Activated T-helper 1 cell treated with anti-CD3 and anti-CD28 coated beads, Interleukin-12 subunit alpha, Interleukin-12 subunit beta, Interleukin-2, Interleukin-4 antibody, amounts not matched to agents 30 ng/mL and 10 ng/mL and 1 ng/mL, durations not matched to agents 14 hours and 24 hours and 36 hours (primary cell): Measurements from ENCODE around the gene NAV2. TPM values are rescaled to one million over a fixed set of nuclear protein-coding genes. Genes with fewer than 3 reads are reported as not detected.

Experiments used
- DNase-seq: peaks from one replicate; pipeline ENCODE4 v3.0.0; 2021; ENCODE audit warnings: low spot score
- H3K27ac Mint-ChIP-seq: one replicate; pipeline ENCODE4 v1.8.0; 2021; ENCODE audit warnings: mild to moderate bottlenecking, mixed read lengths
- H3K27me3 Mint-ChIP-seq: one replicate; pipeline ENCODE4 v1.8.0; 2022; ENCODE audit warnings: mild to moderate bottlenecking, moderate library complexity, mixed read lengths; ENCODE audit not compliant: insufficient read depth
- H3K36me3 Mint-ChIP-seq: one replicate; pipeline ENCODE4 v1.8.0; 2021; ENCODE audit warnings: low read depth, mixed read lengths
- H3K4me1 Mint-ChIP-seq: one replicate; pipeline ENCODE4 v1.8.0; 2021; ENCODE audit warnings: low read depth, mixed read lengths
- H3K4me3 Mint-ChIP-seq: one replicate; pipeline ENCODE4 v1.8.0; 2021; ENCODE audit warnings: mild to moderate bottlenecking, moderate library complexity, mixed read lengths
- H3K9me3 Mint-ChIP-seq: one replicate; pipeline ENCODE4 v1.8.0; 2021; ENCODE audit warnings: mixed read lengths
- intact Hi-C: fragments of 100-400 bp; cut with micrococcal nuclease; formaldehyde crosslinking; loops from one replicate; pipeline ENCODE4 v1.15.1; 2024
- total RNA-seq: library from RNA; stranded (reverse); gene quantifications from 2 replicates; pipeline ENCODE4 v1.2.3, GENCODE V29; 2022

Gene NAV2
- total RNA-seq, 1 donor from 2014 or later, result 0.34 TPM

DNA sequence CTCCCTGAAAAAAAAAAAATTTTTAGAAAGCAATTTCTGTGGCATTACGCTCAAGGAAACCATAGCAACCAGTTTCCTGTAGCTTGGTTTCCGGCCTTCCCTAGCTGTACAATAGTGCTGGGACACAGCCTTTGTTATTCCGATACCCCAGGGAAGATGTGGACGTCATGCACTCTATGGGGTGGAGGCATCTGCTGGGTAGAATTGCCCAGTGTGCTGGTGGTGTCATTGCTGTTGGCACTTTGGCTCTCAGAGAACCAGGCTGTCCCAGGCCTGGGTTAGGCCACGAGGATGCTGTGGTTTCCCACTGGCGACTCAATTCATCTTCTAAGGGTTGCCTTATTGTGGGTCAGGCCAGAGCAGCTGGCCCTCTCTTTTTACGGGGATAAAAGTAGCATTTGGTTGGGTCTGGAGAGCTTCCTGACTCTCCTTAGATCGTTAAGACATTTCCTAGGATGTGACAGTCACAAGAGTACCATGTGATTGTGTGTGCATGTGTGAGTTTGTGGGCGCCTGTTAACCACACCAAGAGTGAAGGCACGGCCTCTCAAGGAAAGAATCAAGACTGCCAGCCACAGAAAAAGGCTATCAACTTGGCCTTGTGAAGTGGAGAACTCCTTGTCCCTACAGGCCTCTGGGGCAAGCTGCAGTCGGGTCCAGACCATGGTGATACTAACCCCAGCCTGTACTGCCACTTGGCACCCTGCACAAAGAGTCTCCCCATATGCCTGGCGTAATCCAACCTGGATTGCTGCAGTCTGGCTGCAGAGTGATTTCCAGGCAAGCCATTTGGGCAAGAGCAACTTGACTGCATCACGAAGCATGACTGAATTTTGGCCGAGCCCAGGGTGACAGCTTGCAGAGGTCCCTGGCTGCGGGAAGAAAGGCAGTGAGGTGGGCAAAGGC, 35.9 kb upstream of the NAV2 start:
- Mint-ChIP-seq H3K4me3 (no peak overlapping the region), H3K9me3 (no peaks in the 10 kb centered on the region), H3K4me1 (no peaks in the 10 kb centered on the region), H3K36me3 (no peaks in the 10 kb centered on the region), H3K27me3 (peaks cover 10% of the 10 kb centered on the region), H3K27ac (no peak overlapping the region)
- DNase-seq, result no peak
- intact Hi-C loops, result no loop called here

GRCh38 chr11:19677381-19678080, 35.1 kb upstream of the NAV2 start:
- Mint-ChIP-seq H3K4me3 (no peak overlapping the region), H3K4me1 (no peaks in the 10 kb centered on the region), H3K9me3 (no peaks in the 10 kb centered on the region), H3K27me3 (peaks cover 10% of the 10 kb centered on the region), H3K36me3 (no peaks in the 10 kb centered on the region), H3K27ac (no peak overlapping the region)
- no peak for DNase-seq
- intact Hi-C loops, result no loop called here

DNA sequence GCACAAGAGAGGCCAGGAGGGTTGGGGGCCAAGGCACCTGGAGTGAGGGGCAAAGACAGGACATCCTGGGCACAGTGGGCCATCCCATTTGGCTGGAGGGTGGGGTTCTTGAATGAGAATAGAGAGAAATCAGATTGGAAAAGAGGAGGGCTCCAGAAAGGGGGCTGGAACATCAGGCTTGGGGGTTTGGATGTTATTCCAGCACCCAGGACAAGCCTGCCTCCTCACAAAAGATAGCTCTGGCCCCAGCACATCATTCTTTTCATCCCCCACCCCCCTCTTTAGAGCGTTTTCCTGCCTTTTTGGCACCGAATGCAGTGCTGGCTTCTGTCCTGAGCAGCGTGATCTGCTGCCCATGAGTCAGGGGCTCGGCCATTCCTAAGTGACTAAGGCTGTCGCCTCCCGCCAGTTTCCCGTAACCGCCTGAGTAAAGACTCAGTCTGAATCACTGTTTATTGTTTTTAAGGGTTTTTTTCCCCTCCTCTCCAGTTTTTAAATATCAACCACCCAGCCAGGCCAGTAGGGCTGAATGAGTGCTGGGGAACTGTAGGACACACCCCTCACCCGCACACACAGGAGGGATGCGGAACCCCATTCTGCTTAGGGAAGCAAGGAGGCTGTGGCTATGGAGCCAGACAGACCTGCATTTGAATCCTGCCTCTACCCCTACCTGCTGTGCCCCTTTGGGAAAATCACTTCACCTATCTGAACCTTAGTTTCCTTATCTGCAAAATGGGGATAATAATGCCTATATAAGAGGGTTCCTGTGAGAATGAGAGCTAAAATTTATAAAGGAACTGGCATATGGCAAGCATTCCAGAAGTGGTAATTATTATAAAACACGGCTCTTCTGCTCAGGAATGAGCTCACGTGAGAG, 32.4 kb upstream of the NAV2 start:
- Mint-ChIP-seq H3K9me3 (no peaks in the 10 kb centered on the region), H3K27me3 (peaks cover 5% of the 10 kb centered on the region), H3K4me3 (no peak overlapping the region), H3K27ac (no peak overlapping the region), H3K36me3 (no peaks in the 10 kb centered on the region), H3K4me1 (no peaks in the 10 kb centered on the region)
- intact Hi-C loops, result no loop called here
- DNase-seq, result no peak

- no peaks in the 10 kb centered on the region for H3K9me3 Mint-ChIP-seq
- H3K4me3 Mint-ChIP-seq, result no peak overlapping the region
- no peaks in the 10 kb centered on the region for H3K4me1 Mint-ChIP-seq
- H3K36me3 Mint-ChIP-seq, result no peaks in the 10 kb centered on the region
- no peak overlapping the region for H3K27ac Mint-ChIP-seq
- intact Hi-C loops, result no loop called here
- no peak for DNase-seq
- peaks cover 5% of the 10 kb centered on the region for H3K27me3 Mint-ChIP-seq
Measured at GRCh38 chr11:19680829-19681368, 31.7 kb upstream of the NAV2 start.

DNA sequence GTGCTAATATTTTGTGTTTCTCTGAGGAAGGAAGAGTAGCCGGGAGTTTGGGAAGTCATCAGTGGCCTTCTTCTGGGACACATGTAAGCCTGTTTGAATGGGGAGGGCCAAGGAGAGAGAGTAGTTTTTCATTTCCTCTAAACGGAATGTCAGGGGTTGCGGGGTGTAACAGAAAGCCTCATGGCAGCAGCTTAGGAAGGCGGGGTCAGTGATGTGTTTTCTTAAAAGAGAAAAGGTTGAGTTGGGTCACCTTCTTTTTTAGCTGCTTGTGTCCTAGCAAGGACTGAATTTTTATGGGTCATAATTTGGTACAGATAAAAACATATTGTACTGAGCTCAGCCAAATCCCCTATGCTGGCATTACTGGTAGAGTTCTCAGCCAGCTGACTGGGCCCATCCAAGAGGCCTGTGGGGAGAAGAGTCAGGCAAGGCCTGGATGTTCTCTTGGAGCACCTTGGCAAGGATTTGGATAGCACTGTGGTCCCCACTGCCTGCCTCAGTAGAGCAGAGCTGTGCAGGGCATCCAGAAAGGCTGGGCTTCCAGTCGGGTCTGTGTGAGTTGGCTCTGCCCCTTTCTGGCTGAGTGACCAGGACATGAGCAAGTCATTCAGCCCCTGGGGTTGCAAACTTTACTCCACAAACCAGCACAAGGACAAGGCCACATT, 29.4 kb upstream of the NAV2 start:
- no peaks in the 10 kb centered on the region for H3K9me3 Mint-ChIP-seq
- no peak for DNase-seq
- peaks cover 1% of the 10 kb centered on the region for H3K27me3 Mint-ChIP-seq
- no peaks in the 10 kb centered on the region for H3K4me1 Mint-ChIP-seq
- no peak overlapping the region for H3K27ac Mint-ChIP-seq
- H3K4me3 Mint-ChIP-seq, result no peak overlapping the region
- intact Hi-C loops, result no loop called here
- no peaks in the 10 kb centered on the region for H3K36me3 Mint-ChIP-seq

DNA sequence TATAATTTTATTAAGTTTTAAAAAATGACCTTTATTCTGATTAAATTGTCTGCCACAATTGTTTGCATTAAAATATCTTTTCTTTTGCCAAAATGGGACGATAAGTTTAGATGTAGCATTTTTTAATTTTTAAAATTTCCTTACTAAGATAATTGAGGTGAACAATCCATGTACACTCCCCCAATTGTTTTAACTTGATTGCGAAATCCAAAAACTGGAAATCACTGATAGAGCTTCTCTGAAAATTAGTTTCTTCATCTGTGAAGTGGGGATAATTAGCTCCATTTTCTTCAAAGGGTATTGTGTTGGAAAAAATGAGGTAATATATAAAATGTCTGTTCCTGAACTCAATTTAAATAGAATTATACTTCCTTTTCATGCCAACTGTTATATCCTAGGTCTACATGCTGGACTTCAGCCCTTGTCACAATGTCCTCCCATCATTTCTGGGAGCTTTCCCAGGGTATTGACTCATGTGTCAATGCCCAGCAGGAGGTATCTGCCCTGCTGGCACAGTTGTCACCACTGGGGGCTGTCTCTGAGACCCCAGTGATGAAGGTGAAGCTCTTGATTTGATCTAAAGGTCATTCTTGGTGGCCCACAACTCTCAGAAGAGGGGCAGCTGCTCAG, 28.7 kb upstream of the NAV2 start:
- Mint-ChIP-seq H3K27me3 (peaks cover 1% of the 10 kb centered on the region), H3K4me1 (no peaks in the 10 kb centered on the region), H3K27ac (no peak overlapping the region), H3K4me3 (no peak overlapping the region), H3K36me3 (no peaks in the 10 kb centered on the region), H3K9me3 (no peaks in the 10 kb centered on the region)
- intact Hi-C loops, result no loop called here
- DNase-seq, result no peak

- no peak overlapping the region for H3K27ac Mint-ChIP-seq
- H3K4me1 Mint-ChIP-seq, result no peaks in the 10 kb centered on the region
- no peaks in the 10 kb centered on the region for H3K36me3 Mint-ChIP-seq
- H3K9me3 Mint-ChIP-seq, result no peaks in the 10 kb centered on the region
- H3K4me3 Mint-ChIP-seq, result no peak overlapping the region
- no peak for DNase-seq
- peaks cover 4% of the 10 kb centered on the region for H3K27me3 Mint-ChIP-seq
- intact Hi-C loops, result no loop called here
Measured at GRCh38 chr11:19686234-19686633, 26.4 kb upstream of the NAV2 start.

DNA sequence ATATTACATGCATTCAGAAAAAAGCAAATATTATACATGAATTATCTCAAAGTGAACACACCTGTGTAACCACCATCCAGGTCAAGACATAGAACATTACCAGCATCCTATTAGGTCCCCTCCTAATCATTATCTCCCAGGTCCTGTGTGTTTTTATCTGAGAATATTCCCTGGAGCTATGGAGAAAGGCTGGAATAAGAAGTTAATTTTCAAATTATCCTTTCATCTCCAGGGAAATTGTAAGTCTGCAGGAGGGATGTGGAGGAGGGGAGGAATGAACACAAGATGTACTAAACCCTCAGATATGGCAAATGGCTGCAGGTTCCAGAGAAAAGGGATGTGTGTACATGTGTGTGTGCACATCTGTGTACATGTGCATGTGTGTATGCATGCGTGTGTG, 25.2 kb upstream of the NAV2 start:
- peaks cover 4% of the 10 kb centered on the region for H3K27me3 Mint-ChIP-seq
- H3K9me3 Mint-ChIP-seq, result no peaks in the 10 kb centered on the region
- intact Hi-C loops, result no loop called here
- H3K27ac Mint-ChIP-seq, result no peak overlapping the region
- H3K4me3 Mint-ChIP-seq, result no peak overlapping the region
- no peaks in the 10 kb centered on the region for H3K36me3 Mint-ChIP-seq
- DNase-seq, result no peak
- H3K4me1 Mint-ChIP-seq, result no peaks in the 10 kb centered on the region

- peaks cover 8% of the 10 kb centered on the region for H3K27me3 Mint-ChIP-seq
- H3K4me1 Mint-ChIP-seq, result no peaks in the 10 kb centered on the region
- H3K9me3 Mint-ChIP-seq, result no peaks in the 10 kb centered on the region
- intact Hi-C loops, result no loop called here
- H3K36me3 Mint-ChIP-seq, result no peaks in the 10 kb centered on the region
- no peak overlapping the region for H3K27ac Mint-ChIP-seq
- DNase-seq, result no peak
- no peak overlapping the region for H3K4me3 Mint-ChIP-seq
Measured at GRCh38 chr11:19689281-19690000, 23.2 kb upstream of the NAV2 start.

GRCh38 chr11:19690885-19691284, 21.8 kb upstream of the NAV2 start:
- H3K9me3 Mint-ChIP-seq, result no peaks in the 10 kb centered on the region
- no peaks in the 10 kb centered on the region for H3K4me1 Mint-ChIP-seq
- no peak for DNase-seq
- intact Hi-C loops, result no loop called here
- H3K27me3 Mint-ChIP-seq, result peaks cover 10% of the 10 kb centered on the region
- no peak overlapping the region for H3K4me3 Mint-ChIP-seq
- H3K36me3 Mint-ChIP-seq, result no peaks in the 10 kb centered on the region
- H3K27ac Mint-ChIP-seq, result no peak overlapping the region

DNA sequence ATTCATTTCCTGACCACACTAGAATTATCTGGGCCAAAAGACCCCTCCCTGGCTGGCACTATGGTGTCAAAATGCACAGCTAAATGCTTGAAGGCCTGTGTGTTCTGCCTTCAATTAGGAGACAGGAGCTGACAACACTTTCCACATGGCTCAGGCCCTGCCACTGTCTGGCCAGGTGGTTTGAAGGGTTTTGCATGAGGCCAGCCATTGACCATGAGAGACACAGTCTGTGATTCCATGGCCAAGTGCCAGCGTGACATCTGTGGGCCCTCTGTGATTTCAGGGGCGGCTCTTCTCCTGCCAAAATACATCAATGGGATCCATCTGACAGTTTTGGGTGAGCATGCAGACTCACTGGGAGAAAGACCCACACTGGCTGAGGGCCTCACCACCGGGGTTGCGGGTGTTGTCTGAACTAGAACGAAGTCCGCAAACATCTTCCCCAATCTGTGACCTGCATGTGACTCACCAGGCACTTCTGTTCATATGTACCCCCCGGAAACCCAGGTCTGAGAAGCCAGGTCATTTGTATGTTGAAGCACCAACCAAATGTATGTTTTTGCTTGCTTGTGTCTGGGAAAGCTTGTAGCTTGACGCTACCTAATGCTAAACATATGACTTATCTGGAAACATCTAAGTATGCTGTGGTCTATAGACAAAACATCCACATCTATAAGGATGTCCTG, 20.7 kb upstream of the NAV2 start:
- no peaks in the 10 kb centered on the region for H3K36me3 Mint-ChIP-seq
- no peak for DNase-seq
- H3K27ac Mint-ChIP-seq, result no peak overlapping the region
- intact Hi-C loops, result no loop called here
- peaks cover 4% of the 10 kb centered on the region for H3K9me3 Mint-ChIP-seq
- no peaks in the 10 kb centered on the region for H3K4me1 Mint-ChIP-seq
- H3K4me3 Mint-ChIP-seq, result no peak overlapping the region
- peaks cover 10% of the 10 kb centered on the region for H3K27me3 Mint-ChIP-seq
